ENCODE results near the gene ATP5PD. TPM values are rescaled to one million over a fixed set of nuclear protein-coding genes. Genes with fewer than 3 reads are reported as not detected.

The ATP5PD gene
- total RNA-seq, 4 donors from 2014 or later: 167 to 312 (median 272) TPM

GRCh38 chr17:75086496-75087181 is 39.9 kb upstream of the ATP5PD start:
- H3K4me1 ChIP-seq: peaks cover 47% of the 10 kb centered on the region
- no peak for TF ChIP-seq POLR2AphosphoS5 (IDR thresholded peaks at IDR 0.05)
- TF ChIP-seq POLR2A (IDR thresholded peaks at IDR 0.05): no peak
- no peak for TF ChIP-seq CTCF (IDR thresholded peaks at IDR 0.05)
- H3K4me3 ChIP-seq: peak overlapping the region; percentile 75
- 81% methylated on average over 15 of the region's 15 CpGs for WGBS
- H3K27me3 ChIP-seq: no peaks in the 10 kb centered on the region
- no peak overlapping the region for H3K27ac ChIP-seq
- no peaks in the 10 kb centered on the region for H3K36me3 ChIP-seq
- no peaks in the 10 kb centered on the region for H3K9me3 ChIP-seq
- DNase-seq (ENCODE audit: low spot score in 2 of 2): no peak

- Histone ChIP-seq H3K4me1 (peaks cover 33% of the 10 kb centered on the region), H3K36me3 (no peaks in the 10 kb centered on the region), H3K4me3 (no peak overlapping the region), H3K27ac (no peak overlapping the region), H3K9me3 (no peaks in the 10 kb centered on the region), H3K27me3 (no peaks in the 10 kb centered on the region)
- WGBS: 61% methylated on average over 10 of the region's 14 CpGs
- DNase-seq (ENCODE audit: low spot score in 2 of 2): no peak
- TF ChIP-seq CTCF (IDR thresholded peaks at IDR 0.05) (no peak), POLR2AphosphoS5 (IDR thresholded peaks at IDR 0.05) (no peak)
These were observed 37.4 kb upstream of the ATP5PD start for GRCh38 chr17:75084039-75084660.

GRCh38 chr17:75082683-75083082 is 35.9 kb upstream of the ATP5PD start:
- 80% methylated on average over 6 of the region's 6 CpGs for WGBS
- Histone ChIP-seq H3K27me3 (no peaks in the 10 kb centered on the region), H3K4me1 (peaks cover 33% of the 10 kb centered on the region), H3K36me3 (no peaks in the 10 kb centered on the region), H3K9me3 (no peaks in the 10 kb centered on the region), H3K27ac (no peak overlapping the region), H3K4me3 (no peak overlapping the region)
- DNase-seq (ENCODE audit: low spot score in 2 of 2): no peak
- TF ChIP-seq POLR2A (IDR thresholded peaks at IDR 0.05): no peak
- no peak for TF ChIP-seq CTCF (IDR thresholded peaks at IDR 0.05)

DNA sequence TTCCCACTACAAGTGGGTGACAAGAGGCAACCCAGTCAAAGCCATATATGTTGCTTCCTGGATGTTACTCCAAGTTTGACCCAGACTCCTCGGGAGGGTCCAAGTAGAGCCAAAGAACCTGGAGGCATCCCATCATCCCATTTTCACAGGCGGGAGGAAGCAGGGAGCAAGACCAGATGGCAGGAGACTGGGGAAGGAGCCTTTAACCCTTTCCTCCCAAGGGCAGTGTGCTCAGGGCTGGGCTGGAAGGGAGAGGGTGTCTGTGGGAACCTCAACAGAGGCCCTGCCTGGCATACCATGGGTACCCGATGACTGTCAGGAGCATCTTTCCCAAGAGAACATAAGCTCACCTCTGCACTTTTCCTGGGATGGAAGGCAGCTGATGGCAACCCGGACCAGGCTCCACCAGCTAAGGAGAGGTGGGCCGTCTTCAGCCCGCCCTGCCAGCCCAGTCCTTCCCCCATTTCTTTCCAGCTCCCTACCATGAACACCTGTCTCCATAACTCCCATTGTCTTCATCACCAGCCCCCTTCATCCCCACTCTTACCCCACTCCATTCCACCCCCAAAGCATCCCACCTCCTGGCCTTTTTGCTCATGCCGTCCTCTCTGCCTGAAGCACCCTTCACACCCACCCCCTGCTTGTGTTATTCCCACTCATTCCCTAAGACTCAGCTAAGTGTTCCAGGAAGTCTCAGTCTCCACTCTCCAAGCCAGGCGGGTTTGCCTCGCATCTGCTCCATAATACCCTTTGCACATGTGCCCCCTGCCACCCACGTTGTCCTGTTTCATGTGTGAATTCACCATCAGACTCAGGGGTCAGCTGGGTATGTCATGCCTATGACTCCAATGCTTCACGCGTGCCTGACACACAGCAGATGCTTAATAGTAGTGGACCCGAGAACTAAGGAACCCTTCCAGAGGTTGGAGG is 35.1 kb upstream of the ATP5PD start:
- no peaks in the 10 kb centered on the region for H3K9me3 ChIP-seq
- WGBS: 83% methylated on average over 13 of the region's 13 CpGs
- H3K4me3 ChIP-seq: no peak overlapping the region
- peaks cover 33% of the 10 kb centered on the region for H3K4me1 ChIP-seq
- no peaks in the 10 kb centered on the region for H3K36me3 ChIP-seq
- H3K27ac ChIP-seq: no peak overlapping the region
- no peak for DNase-seq (ENCODE audit: low spot score in 2 of 2)
- no peaks in the 10 kb centered on the region for H3K27me3 ChIP-seq
- TF ChIP-seq EP300 (IDR thresholded peaks at IDR 0.05) (no peak), CTCF (IDR thresholded peaks at IDR 0.05) (no peak)

DNA sequence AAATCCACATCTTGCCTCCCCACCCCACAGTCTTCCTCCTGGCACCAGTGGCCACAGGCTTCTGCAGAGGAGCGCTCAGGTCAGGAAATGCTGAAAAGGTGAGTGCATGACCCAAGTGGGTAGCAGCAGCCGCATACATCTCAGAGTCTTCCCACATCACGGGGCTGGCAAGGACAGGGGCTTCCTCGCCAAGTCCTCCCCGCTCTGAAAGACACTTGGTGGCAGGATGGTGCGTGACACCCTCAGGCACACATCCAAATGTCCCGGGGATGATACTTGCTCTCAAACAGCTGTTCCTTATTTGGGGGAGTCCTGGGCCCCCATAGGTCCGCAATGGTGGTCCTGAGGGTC is 32.2 kb upstream of the ATP5PD start:
- Histone ChIP-seq H3K27ac (no peak overlapping the region), H3K36me3 (no peaks in the 10 kb centered on the region), H3K27me3 (no peaks in the 10 kb centered on the region), H3K4me1 (peaks cover 34% of the 10 kb centered on the region), H3K4me3 (no peak overlapping the region), H3K9me3 (no peaks in the 10 kb centered on the region)
- DNase-seq (ENCODE audit: low spot score in 2 of 2): no peak
- TF ChIP-seq POLR2A (IDR thresholded peaks at IDR 0.05): no peak
- no peak for TF ChIP-seq POLR2AphosphoS5 (IDR thresholded peaks at IDR 0.05)
- TF ChIP-seq EP300 (IDR thresholded peaks at IDR 0.05): no peak
- TF ChIP-seq CTCF (IDR thresholded peaks at IDR 0.05): no peak
- WGBS: 50% methylated on average over 7 of the region's 8 CpGs
